ENCODE data around the gene GBP5. TPM values are rescaled to one million over a fixed set of nuclear protein-coding genes. Genes with fewer than 3 reads are reported as not detected.

GBP5 gene
- total RNA-seq, 2 donors from 2014 or later: not detected

DNA sequence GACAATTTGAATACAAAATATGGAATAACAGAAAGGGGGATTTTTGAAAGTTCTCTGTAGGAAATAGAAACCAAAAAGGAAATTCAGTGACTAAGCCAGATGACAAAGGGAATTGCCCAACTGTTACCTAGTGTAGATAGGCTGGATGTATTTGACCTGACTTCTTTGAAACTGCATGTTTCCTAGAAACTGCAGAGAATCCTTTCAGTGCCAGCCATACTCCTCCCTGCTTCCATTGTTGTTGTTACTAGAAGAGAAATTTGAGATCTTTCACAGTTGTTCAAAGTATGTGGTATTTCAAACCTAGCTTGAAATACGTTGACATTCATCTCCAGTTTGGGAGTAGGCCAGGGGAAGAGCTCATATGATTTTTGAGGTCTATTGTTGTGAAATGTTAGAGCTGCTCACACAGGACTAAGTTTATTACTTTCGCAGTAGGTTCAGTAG lies 1.8 kb upstream of the GBP5 start:
- WGBS, 2 experiments (ENCODE audit: insufficient coverage in 1 of 2, insufficient read length in 1 of 2): 84 to 88% methylated on average over 2 of the region's 2 CpGs
- Histone ChIP-seq H3K4me1 (ENCODE audit: control insufficient read depth, insufficient read depth, low read length) (no peaks in the 10 kb centered on the region), H3K27ac (ENCODE audit: low read depth, low read length) (no peak overlapping the region), H3K4me3 (ENCODE audit: low read length) (no peak overlapping the region), H3K27me3 (ENCODE audit: control insufficient read depth, insufficient read depth, low read length, poor library complexity, severe bottlenecking) (no peaks in the 10 kb centered on the region), H3K9me3 (ENCODE audit: control insufficient read depth, low read length) (no peaks in the 10 kb centered on the region), H3K9ac (ENCODE audit: extremely low read depth, low read length, poor library complexity, severe bottlenecking) (no peak overlapping the region), H3K36me3 (ENCODE audit: control insufficient read depth, insufficient read depth, low read length) (no peaks in the 10 kb centered on the region)
- DNase-seq: no peak
- TF ChIP-seq CTCF (conservative IDR thresholded peaks at IDR 0.05): no peak
- H3K4me1 Mint-ChIP-seq: no peaks in the 10 kb centered on the region
- no peaks in the 10 kb centered on the region for H3K36me3 Mint-ChIP-seq (ENCODE audit: low read depth)
- H3K27me3 Mint-ChIP-seq (ENCODE audit: insufficient read depth): no peaks in the 10 kb centered on the region
- H3K9me3 Mint-ChIP-seq: peaks cover 8% of the 10 kb centered on the region
- H3K27ac Mint-ChIP-seq: no peak overlapping the region
- H3K4me3 Mint-ChIP-seq: no peak overlapping the region

GRCh38 chr1:89273324-89273778 lies 691 bp upstream of the GBP5 start:
- Mint-ChIP-seq H3K27me3 (ENCODE audit: insufficient read depth) (no peaks in the 10 kb centered on the region), H3K9me3 (peaks cover 8% of the 10 kb centered on the region), H3K4me1 (no peaks in the 10 kb centered on the region), H3K27ac (no peak overlapping the region), H3K4me3 (no peak overlapping the region), H3K36me3 (ENCODE audit: low read depth) (no peaks in the 10 kb centered on the region)
- H3K4me1 ChIP-seq (ENCODE audit: control insufficient read depth, insufficient read depth, low read length): no peaks in the 10 kb centered on the region
- H3K27ac ChIP-seq (ENCODE audit: low read depth, low read length): no peak overlapping the region
- no peak for TF ChIP-seq CTCF (conservative IDR thresholded peaks at IDR 0.05)
- H3K9ac ChIP-seq (ENCODE audit: extremely low read depth, low read length, poor library complexity, severe bottlenecking): no peak overlapping the region
- no peak for DNase-seq
- no peaks in the 10 kb centered on the region for H3K9me3 ChIP-seq (ENCODE audit: control insufficient read depth, low read length)
- H3K36me3 ChIP-seq (ENCODE audit: control insufficient read depth, insufficient read depth, low read length): no peaks in the 10 kb centered on the region
- H3K4me3 ChIP-seq (ENCODE audit: low read length): no peak overlapping the region
- no peaks in the 10 kb centered on the region for H3K27me3 ChIP-seq (ENCODE audit: control insufficient read depth, insufficient read depth, low read length, poor library complexity, severe bottlenecking)
- WGBS, 2 experiments (ENCODE audit: insufficient coverage in 1 of 2, insufficient read length in 1 of 2): 91 to 100% methylated on average over 2 to 13 of the region's 13 CpGs

GRCh38 chr1:89271341-89272015 lies 1.2 kb downstream of the GBP5 start:
- no peak for TF ChIP-seq CTCF (conservative IDR thresholded peaks at IDR 0.05)
- WGBS, 2 experiments (ENCODE audit: insufficient coverage in 1 of 2, insufficient read length in 1 of 2): 91 to 94% methylated on average over 2 to 3 of the region's 3 CpGs
- Histone ChIP-seq H3K36me3 (ENCODE audit: control insufficient read depth, insufficient read depth, low read length) (no peaks in the 10 kb centered on the region), H3K9me3 (ENCODE audit: control insufficient read depth, low read length) (no peaks in the 10 kb centered on the region), H3K27ac (ENCODE audit: low read depth, low read length) (no peak overlapping the region), H3K4me3 (ENCODE audit: low read length) (no peak overlapping the region), H3K4me1 (ENCODE audit: control insufficient read depth, insufficient read depth, low read length) (no peaks in the 10 kb centered on the region), H3K9ac (ENCODE audit: extremely low read depth, low read length, poor library complexity, severe bottlenecking) (no peak overlapping the region), H3K27me3 (ENCODE audit: control insufficient read depth, insufficient read depth, low read length, poor library complexity, severe bottlenecking) (no peaks in the 10 kb centered on the region)
- no peak overlapping the region for H3K27ac Mint-ChIP-seq
- H3K9me3 Mint-ChIP-seq: peaks cover 8% of the 10 kb centered on the region
- H3K4me3 Mint-ChIP-seq: no peak overlapping the region
- no peaks in the 10 kb centered on the region for H3K27me3 Mint-ChIP-seq (ENCODE audit: insufficient read depth)
- no peaks in the 10 kb centered on the region for H3K36me3 Mint-ChIP-seq (ENCODE audit: low read depth)
- no peak for DNase-seq
- H3K4me1 Mint-ChIP-seq: no peaks in the 10 kb centered on the region
